Astrocyte (in vitro differentiated cells and primary cell): ENCODE results near the gene KIF26B. TPM values are rescaled to one million over a fixed set of nuclear protein-coding genes. Genes with fewer than 3 reads are reported as not detected.

Experiments used
- DNase-seq: peaks from one replicate; pipeline ENCODE4 v3.0.0-alpha.2; 2010; ENCODE audit warnings: low read depth
- FAIRE-seq: peaks from 2 replicates; lab custom pipeline; 2011; peaks lifted over from hg19 to GRCh38; lab: Jason Lieb, UNC
- H2AFZ ChIP-seq: 2 replicates; pipeline ENCODE4 v1.6.0; 2012; ENCODE audit warnings: low read depth, low read length, inconsistent platforms
- H3K27ac ChIP-seq: 2 replicates; pipeline ENCODE4 v1.5.1; 2011; ENCODE audit warnings: low read depth, low read length, inconsistent platforms
- H3K27me3 ChIP-seq: 2 replicates; pipeline ENCODE4 v1.6.0; 2011; ENCODE audit warnings: low read length, inconsistent platforms; ENCODE audit not compliant: insufficient read depth
- H3K36me3 ChIP-seq: 2 replicates; pipeline ENCODE4 v1.5.1; 2011; ENCODE audit warnings: low read length, inconsistent platforms; ENCODE audit not compliant: insufficient read depth
- H3K4me1 ChIP-seq: 2 replicates; pipeline ENCODE4 v1.5.1; 2011; ENCODE audit warnings: low read length, inconsistent platforms; ENCODE audit not compliant: insufficient read depth
- H3K4me2 ChIP-seq: 2 replicates; pipeline ENCODE4 v1.6.0; 2012; ENCODE audit warnings: low read length, inconsistent platforms
- H3K4me3 ChIP-seq: 2 replicates; pipeline ENCODE4 v1.5.1; 2011; ENCODE audit warnings: low read depth, mild to moderate bottlenecking, low read length, inconsistent platforms; ENCODE audit not compliant: insufficient read depth
- H3K79me2 ChIP-seq: 2 replicates; pipeline ENCODE4 v1.6.0; 2012; ENCODE audit warnings: mild to moderate bottlenecking, low read length, inconsistent platforms; ENCODE audit not compliant: insufficient read depth
- H3K9ac ChIP-seq: 2 replicates; pipeline ENCODE4 v1.6.0; 2012; ENCODE audit warnings: mild to moderate bottlenecking, low read length, inconsistent platforms
- H3K9me3 ChIP-seq: 2 replicates; pipeline ENCODE4 v1.5.1; 2012; ENCODE audit warnings: low read depth, mild to moderate bottlenecking, low read length, inconsistent platforms; ENCODE audit not compliant: insufficient read depth
- H4K20me1 ChIP-seq: 2 replicates; pipeline ENCODE4 v1.6.0; 2012; ENCODE audit warnings: low read length, inconsistent platforms; ENCODE audit not compliant: insufficient read depth
- H3K27ac Mint-ChIP-seq: one replicate; pipeline ENCODE4 v1.8.0; 2021; ENCODE audit warnings: mild to moderate bottlenecking, mixed read lengths; ENCODE audit not compliant: unreplicated experiment
- H3K27me3 Mint-ChIP-seq: one replicate; pipeline ENCODE4 v1.8.0; 2021; ENCODE audit warnings: low read depth, mixed read lengths; ENCODE audit not compliant: unreplicated experiment
- H3K36me3 Mint-ChIP-seq: one replicate; pipeline ENCODE4 v1.8.0; 2021; ENCODE audit warnings: low read depth, mixed read lengths; ENCODE audit not compliant: unreplicated experiment
- H3K4me1 Mint-ChIP-seq: one replicate; pipeline ENCODE4 v1.8.0; 2021; ENCODE audit warnings: low read depth, mixed read lengths; ENCODE audit not compliant: unreplicated experiment
- H3K4me3 Mint-ChIP-seq: one replicate; pipeline ENCODE4 v1.8.0; 2021; ENCODE audit warnings: mild to moderate bottlenecking, moderate library complexity, mixed read lengths; ENCODE audit not compliant: unreplicated experiment
- H3K9me3 Mint-ChIP-seq: one replicate; pipeline ENCODE4 v1.8.0; 2021; ENCODE audit warnings: mild to moderate bottlenecking, mixed read lengths; ENCODE audit not compliant: unreplicated experiment
- EZH2 ChIP-seq: IDR thresholded peaks from 2 replicates; pipeline ENCODE4 v1.6.1; 2012; ENCODE audit warnings: mild to moderate bottlenecking, low read length, inconsistent platforms; ENCODE audit not compliant: insufficient read depth
- total RNA-seq: library from RNA; stranded (reverse); gene quantifications from 2 replicates; pipeline ENCODE4 v1.2.1, GENCODE V29; 2021
- TF ChIP-seq, protein P1 (sequence below): IDR thresholded peaks from 2 replicates; pipeline ENCODE4 v1.5.1; 2011; ENCODE audit warnings: low read depth, mild to moderate bottlenecking, inconsistent platforms, low read length, moderate library complexity; ENCODE audit not compliant: insufficient read depth

Gene KIF26B
- total RNA-seq, 1 donor from 2014 or later = 6.8 TPM

DNA sequence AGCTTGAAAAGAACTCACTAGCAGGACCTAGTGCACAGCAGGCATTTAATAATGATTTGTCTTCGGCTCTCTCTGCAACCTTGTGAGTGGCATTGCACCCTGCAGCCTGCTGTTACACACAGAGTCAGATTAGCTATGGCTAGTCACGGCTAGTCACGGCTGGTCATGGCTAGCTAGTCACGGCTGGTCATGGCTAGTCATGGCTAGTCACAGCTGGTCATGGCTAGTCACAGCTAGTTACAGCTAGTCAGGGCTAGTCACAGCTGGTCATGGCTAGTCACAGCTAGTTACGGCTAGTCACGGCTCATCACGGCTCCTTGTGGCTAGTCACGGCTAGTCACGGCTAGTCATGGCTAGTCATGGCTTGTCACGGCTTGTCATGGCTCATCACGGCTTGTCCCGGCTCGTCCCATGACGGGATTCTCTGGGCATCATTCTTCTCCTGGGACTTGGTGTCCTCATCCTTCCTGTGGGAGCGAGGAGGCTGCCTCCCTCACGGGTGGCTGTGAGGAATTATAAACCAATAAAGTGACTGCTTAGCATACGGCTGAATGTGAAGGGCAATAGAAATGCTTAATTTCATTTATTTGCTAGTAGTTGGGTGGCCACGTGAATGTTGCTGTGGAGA lies 12.5 kb upstream of the KIF26B start:
- DNase-seq = no peak
- Histone ChIP-seq H3K4me2 (no peak overlapping the region), H3K27me3 (peaks cover 4% of the 10 kb centered on the region), H3K9me3 (no peaks in the 10 kb centered on the region), H3K4me3 (no peak overlapping the region), H3K9ac (no peak overlapping the region), H3K36me3 (no peaks in the 10 kb centered on the region), H3K27ac (no peak overlapping the region), H4K20me1 (no peaks in the 10 kb centered on the region), H3K79me2 (no peaks in the 10 kb centered on the region), H3K4me1 (no peaks in the 10 kb centered on the region), H2AFZ (no peak overlapping the region)
- Mint-ChIP-seq H3K27ac (no peak overlapping the region), H3K36me3 (peaks cover 5% of the 10 kb centered on the region), H3K9me3 (no peaks in the 10 kb centered on the region), H3K27me3 (peaks cover 31% of the 10 kb centered on the region), H3K4me3 (no peak overlapping the region), H3K4me1 (no peaks in the 10 kb centered on the region)
- no peak for TF ChIP-seq EZH2
- TF ChIP-seq, protein P1, sequence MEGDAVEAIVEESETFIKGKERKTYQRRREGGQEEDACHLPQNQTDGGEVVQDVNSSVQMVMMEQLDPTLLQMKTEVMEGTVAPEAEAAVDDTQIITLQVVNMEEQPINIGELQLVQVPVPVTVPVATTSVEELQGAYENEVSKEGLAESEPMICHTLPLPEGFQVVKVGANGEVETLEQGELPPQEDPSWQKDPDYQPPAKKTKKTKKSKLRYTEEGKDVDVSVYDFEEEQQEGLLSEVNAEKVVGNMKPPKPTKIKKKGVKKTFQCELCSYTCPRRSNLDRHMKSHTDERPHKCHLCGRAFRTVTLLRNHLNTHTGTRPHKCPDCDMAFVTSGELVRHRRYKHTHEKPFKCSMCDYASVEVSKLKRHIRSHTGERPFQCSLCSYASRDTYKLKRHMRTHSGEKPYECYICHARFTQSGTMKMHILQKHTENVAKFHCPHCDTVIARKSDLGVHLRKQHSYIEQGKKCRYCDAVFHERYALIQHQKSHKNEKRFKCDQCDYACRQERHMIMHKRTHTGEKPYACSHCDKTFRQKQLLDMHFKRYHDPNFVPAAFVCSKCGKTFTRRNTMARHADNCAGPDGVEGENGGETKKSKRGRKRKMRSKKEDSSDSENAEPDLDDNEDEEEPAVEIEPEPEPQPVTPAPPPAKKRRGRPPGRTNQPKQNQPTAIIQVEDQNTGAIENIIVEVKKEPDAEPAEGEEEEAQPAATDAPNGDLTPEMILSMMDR = no peak
- FAIRE-seq = no peak

GRCh38 chr1:245142976-245143375 lies 11.8 kb upstream of the KIF26B start:
- H3K4me3 ChIP-seq = no peak overlapping the region
- H3K27me3 ChIP-seq = peaks cover 4% of the 10 kb centered on the region
- H3K36me3 Mint-ChIP-seq = peaks cover 5% of the 10 kb centered on the region
- H3K27ac ChIP-seq = no peak overlapping the region
- no peaks in the 10 kb centered on the region for H3K4me1 ChIP-seq
- TF ChIP-seq EZH2 = no peak
- TF ChIP-seq, protein P1 = no peak
- H2AFZ ChIP-seq = no peak overlapping the region
- no peaks in the 10 kb centered on the region for H3K36me3 ChIP-seq
- no peaks in the 10 kb centered on the region for H3K9me3 ChIP-seq
- H3K4me3 Mint-ChIP-seq = no peak overlapping the region
- DNase-seq (no peak), FAIRE-seq (no peak)
- no peaks in the 10 kb centered on the region for H3K4me1 Mint-ChIP-seq
- H3K27ac Mint-ChIP-seq = no peak overlapping the region
- no peaks in the 10 kb centered on the region for H4K20me1 ChIP-seq
- peaks cover 30% of the 10 kb centered on the region for H3K27me3 Mint-ChIP-seq
- H3K79me2 ChIP-seq = no peaks in the 10 kb centered on the region
- no peak overlapping the region for H3K4me2 ChIP-seq
- no peak overlapping the region for H3K9ac ChIP-seq
- H3K9me3 Mint-ChIP-seq = no peaks in the 10 kb centered on the region

DNA sequence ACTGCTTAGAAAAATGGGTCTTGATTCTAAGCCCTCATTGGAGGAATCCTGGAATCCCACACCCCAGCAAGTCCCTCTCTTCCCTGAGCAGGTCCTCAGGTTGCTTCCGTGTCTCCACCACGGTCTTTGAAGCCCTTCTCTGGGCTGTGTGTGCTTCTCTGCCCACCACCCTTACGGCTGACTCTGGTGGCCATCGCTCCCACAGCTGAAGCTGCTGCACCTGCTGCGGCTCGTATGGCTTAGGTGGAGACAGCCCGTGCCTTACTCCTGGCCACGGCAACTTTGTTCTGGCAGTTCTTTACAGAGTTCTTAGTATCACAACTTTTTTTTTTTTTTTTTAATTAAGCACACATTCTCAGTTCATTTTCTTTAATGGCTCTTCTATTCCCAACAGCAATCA lies 10.9 kb upstream of the KIF26B start:
- no peaks in the 10 kb centered on the region for H4K20me1 ChIP-seq
- peaks cover 6% of the 10 kb centered on the region for H3K27me3 ChIP-seq
- H3K27me3 Mint-ChIP-seq = peaks cover 34% of the 10 kb centered on the region
- no peak overlapping the region for H3K27ac ChIP-seq
- no peaks in the 10 kb centered on the region for H3K79me2 ChIP-seq
- H3K27ac Mint-ChIP-seq = no peak overlapping the region
- no peak for FAIRE-seq
- H3K9me3 ChIP-seq = no peaks in the 10 kb centered on the region
- H3K9ac ChIP-seq = no peak overlapping the region
- no peaks in the 10 kb centered on the region for H3K4me1 ChIP-seq
- no peak overlapping the region for H3K4me2 ChIP-seq
- no peak overlapping the region for H3K4me3 ChIP-seq
- H3K36me3 ChIP-seq = no peaks in the 10 kb centered on the region
- no peak overlapping the region for H3K4me3 Mint-ChIP-seq
- DNase-seq = no peak
- H2AFZ ChIP-seq = no peak overlapping the region
- TF ChIP-seq EZH2 = no peak
- TF ChIP-seq, protein P1 = no peak
- H3K36me3 Mint-ChIP-seq = peaks cover 5% of the 10 kb centered on the region
- H3K4me1 Mint-ChIP-seq = no peaks in the 10 kb centered on the region
- no peaks in the 10 kb centered on the region for H3K9me3 Mint-ChIP-seq
